HepG2 (cell line): ENCODE data around the gene TCFL5. TPM values are rescaled to one million over a fixed set of nuclear protein-coding genes. Genes with fewer than 3 reads are reported as not detected.
A peak's percentile ranks its signal among the peaks of the same experiment; 100 is the strongest.

Experiments
- KDM2A ChIP-seq: sonication (generic); formaldehyde crosslinking; IDR thresholded peaks from 2 replicates; pipeline ENCODE4 v1.4.0; 2020; ENCODE audit warnings: low read depth, missing genetic modification reagents, borderline replicate concordance
- KLF16 ChIP-seq, 2 experiments: sonication (generic) in 1 of 2; formaldehyde crosslinking in 1 of 2; IDR thresholded peaks; 2 replicates each; pipeline versions ENCODE4 v1.6.1 to v1.8.0; 2016 to 2023; ENCODE audit warnings: missing genetic modification reagents in 2 of 2, missing compliant biosample characterization in 1 of 2
- ZMYM3 ChIP-seq: sonication (generic); formaldehyde crosslinking; IDR thresholded peaks from 2 replicates; pipeline ENCODE4 v1.5.1; 2020; ENCODE audit warnings: mild to moderate bottlenecking, missing genetic modification reagents
- ZMYM4 ChIP-seq: sonication (generic); formaldehyde crosslinking; IDR thresholded peaks from 2 replicates; pipeline ENCODE4 v1.8.1; 2023; ENCODE audit warnings: mild to moderate bottlenecking, missing genetic modification reagents
- ZNF460 ChIP-seq: sonication (generic); formaldehyde crosslinking; IDR thresholded peaks from 2 replicates; pipeline ENCODE4 v1.5.1; 2020; ENCODE audit warnings: missing genetic modification reagents, mild to moderate bottlenecking, borderline replicate concordance
- polyA plus RNA-seq, 8 experiments: library from polyadenylated mRNA; depleted of rRNA in 3 of 8; stranded (reverse) in 7 of 8; unstranded in 1 of 8; fragments of >200 nt; fragmentation: Illumina TruSeq in 4 of 8; extraction: Trizol in 4 of 8; gene quantifications; 2 replicates each; pipeline versions ENCODE4 v1.2.1 to v1.2.3, GENCODE V29; 2011 to 2016; ENCODE audit warnings: low read depth in 4 of 8, missing spikeins in 1 of 8, mixed read lengths in 1 of 8; ENCODE audit not compliant: insufficient read depth in 1 of 8
- total RNA-seq, 5 experiments: library from RNA; depleted of rRNA; stranded (reverse); fragments of >200 nt; fragmentation: Illumina TruSeq; extraction: Trizol; gene quantifications; 2 replicates each; pipeline ENCODE4 v1.2.3, GENCODE V29; 2016; ENCODE audit warnings: low read depth in 1 of 5
- TF ChIP-seq, protein P1 (sequence below): sonication (generic); formaldehyde crosslinking; IDR thresholded peaks from 2 replicates; pipeline ENCODE4 v1.4.0; 2020; ENCODE audit warnings: missing genetic modification reagents
- TF ChIP-seq, protein P2 (sequence below): sonication (generic); formaldehyde crosslinking; IDR thresholded peaks from 2 replicates; pipeline ENCODE4 v1.9.0; 2021; ENCODE audit warnings: mild to moderate bottlenecking, missing genetic modification reagents
- TF ChIP-seq, protein P3 (sequence below): sonication (generic); formaldehyde crosslinking; IDR thresholded peaks from 2 replicates; pipeline ENCODE4 v1.8.0; 2023; ENCODE audit warnings: mild to moderate bottlenecking, missing genetic modification reagents
- TF ChIP-seq, protein P4 (sequence below): sonication (generic); formaldehyde crosslinking; IDR thresholded peaks from 2 replicates; pipeline ENCODE4 v1.5.0; 2020; ENCODE audit warnings: mild to moderate bottlenecking, missing genetic modification reagents
- TF ChIP-seq, protein P5 (sequence below): IDR thresholded peaks from 2 replicates; pipeline ENCODE4 v1.6.1; 2012; ENCODE audit warnings: low read depth, low read length, improper control_type of control experiment

The TCFL5 gene
- total and polyA plus RNA-seq, 2 of the 13 experiments (the other 11 are each of a cell fraction or from before 2014, with no cell fraction given), result 14.8 to 20.0 TPM

DNA sequence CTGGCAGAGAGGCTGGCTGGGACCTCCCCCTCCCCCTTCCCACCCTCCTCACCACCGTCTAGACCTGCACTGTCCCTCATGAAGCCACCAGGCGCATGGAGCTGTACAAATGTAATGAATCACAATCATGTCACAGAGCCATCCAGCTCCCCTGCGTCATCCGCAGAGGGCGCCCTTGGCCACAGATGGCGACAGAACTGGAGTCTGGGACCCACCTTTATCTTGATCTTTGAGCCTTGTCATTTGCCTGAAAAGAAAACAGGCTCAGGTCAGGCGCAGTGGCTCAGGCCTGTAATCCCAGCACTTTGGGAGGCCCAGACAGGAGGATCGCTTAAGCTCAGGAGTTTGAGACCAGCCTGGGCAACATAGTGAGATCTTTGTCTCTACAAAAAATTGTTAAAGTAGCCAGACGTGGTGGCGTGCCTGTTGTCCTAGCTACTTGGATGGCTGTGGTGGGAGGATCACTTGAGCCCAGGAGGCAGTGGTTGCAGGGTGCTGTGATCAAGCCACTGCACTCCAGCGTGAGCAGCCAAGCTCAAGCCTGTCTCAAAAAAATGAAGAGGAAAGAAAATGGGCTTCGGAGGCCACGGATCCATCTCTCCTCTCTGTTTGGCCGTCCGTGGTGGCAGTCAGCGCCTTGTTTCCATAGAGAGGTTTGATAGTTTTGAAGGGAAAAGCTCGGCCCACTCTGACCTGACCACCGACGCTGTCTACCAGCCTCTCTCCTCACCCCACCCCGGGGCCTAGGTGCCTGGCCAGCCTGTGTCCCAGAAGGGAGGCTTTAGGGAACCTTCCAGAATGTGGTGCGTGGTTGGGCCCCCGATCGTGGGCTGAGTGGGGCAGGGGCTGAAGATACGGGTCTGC lies 38.6 kb downstream of the TCFL5 start (continued):
- TF ChIP-seq, protein P1, sequence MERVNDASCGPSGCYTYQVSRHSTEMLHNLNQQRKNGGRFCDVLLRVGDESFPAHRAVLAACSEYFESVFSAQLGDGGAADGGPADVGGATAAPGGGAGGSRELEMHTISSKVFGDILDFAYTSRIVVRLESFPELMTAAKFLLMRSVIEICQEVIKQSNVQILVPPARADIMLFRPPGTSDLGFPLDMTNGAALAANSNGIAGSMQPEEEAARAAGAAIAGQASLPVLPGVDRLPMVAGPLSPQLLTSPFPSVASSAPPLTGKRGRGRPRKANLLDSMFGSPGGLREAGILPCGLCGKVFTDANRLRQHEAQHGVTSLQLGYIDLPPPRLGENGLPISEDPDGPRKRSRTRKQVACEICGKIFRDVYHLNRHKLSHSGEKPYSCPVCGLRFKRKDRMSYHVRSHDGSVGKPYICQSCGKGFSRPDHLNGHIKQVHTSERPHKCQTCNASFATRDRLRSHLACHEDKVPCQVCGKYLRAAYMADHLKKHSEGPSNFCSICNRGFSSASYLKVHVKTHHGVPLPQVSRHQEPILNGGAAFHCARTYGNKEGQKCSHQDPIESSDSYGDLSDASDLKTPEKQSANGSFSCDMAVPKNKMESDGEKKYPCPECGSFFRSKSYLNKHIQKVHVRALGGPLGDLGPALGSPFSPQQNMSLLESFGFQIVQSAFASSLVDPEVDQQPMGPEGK (CRISPR knock-in tag), result peak; percentile 85
- peak in 1 of 2 experiments; percentile 95; a peak in 1 of 4 replicates for TF ChIP-seq KLF16 (CRISPR knock-in tag; IDR thresholded peaks at IDR 0.05)
- TF ChIP-seq, protein P2, sequence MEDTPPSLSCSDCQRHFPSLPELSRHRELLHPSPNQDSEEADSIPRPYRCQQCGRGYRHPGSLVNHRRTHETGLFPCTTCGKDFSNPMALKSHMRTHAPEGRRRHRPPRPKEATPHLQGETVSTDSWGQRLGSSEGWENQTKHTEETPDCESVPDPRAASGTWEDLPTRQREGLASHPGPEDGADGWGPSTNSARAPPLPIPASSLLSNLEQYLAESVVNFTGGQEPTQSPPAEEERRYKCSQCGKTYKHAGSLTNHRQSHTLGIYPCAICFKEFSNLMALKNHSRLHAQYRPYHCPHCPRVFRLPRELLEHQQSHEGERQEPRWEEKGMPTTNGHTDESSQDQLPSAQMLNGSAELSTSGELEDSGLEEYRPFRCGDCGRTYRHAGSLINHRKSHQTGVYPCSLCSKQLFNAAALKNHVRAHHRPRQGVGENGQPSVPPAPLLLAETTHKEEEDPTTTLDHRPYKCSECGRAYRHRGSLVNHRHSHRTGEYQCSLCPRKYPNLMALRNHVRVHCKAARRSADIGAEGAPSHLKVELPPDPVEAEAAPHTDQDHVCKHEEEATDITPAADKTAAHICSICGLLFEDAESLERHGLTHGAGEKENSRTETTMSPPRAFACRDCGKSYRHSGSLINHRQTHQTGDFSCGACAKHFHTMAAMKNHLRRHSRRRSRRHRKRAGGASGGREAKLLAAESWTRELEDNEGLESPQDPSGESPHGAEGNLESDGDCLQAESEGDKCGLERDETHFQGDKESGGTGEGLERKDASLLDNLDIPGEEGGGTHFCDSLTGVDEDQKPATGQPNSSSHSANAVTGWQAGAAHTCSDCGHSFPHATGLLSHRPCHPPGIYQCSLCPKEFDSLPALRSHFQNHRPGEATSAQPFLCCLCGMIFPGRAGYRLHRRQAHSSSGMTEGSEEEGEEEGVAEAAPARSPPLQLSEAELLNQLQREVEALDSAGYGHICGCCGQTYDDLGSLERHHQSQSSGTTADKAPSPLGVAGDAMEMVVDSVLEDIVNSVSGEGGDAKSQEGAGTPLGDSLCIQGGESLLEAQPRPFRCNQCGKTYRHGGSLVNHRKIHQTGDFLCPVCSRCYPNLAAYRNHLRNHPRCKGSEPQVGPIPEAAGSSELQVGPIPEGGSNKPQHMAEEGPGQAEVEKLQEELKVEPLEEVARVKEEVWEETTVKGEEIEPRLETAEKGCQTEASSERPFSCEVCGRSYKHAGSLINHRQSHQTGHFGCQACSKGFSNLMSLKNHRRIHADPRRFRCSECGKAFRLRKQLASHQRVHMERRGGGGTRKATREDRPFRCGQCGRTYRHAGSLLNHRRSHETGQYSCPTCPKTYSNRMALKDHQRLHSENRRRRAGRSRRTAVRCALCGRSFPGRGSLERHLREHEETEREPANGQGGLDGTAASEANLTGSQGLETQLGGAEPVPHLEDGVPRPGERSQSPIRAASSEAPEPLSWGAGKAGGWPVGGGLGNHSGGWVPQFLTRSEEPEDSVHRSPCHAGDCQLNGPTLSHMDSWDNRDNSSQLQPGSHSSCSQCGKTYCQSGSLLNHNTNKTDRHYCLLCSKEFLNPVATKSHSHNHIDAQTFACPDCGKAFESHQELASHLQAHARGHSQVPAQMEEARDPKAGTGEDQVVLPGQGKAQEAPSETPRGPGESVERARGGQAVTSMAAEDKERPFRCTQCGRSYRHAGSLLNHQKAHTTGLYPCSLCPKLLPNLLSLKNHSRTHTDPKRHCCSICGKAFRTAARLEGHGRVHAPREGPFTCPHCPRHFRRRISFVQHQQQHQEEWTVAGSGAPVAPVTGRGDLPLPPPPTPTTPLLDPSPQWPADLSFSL (CRISPR knock-in tag), result no peak
- TF ChIP-seq KDM2A (CRISPR knock-in tag), result peak; percentile 95
- peak; percentile 58; the same call in 1 of the 2 replicates for TF ChIP-seq ZNF460 (CRISPR knock-in tag)
- TF ChIP-seq, protein P3, sequence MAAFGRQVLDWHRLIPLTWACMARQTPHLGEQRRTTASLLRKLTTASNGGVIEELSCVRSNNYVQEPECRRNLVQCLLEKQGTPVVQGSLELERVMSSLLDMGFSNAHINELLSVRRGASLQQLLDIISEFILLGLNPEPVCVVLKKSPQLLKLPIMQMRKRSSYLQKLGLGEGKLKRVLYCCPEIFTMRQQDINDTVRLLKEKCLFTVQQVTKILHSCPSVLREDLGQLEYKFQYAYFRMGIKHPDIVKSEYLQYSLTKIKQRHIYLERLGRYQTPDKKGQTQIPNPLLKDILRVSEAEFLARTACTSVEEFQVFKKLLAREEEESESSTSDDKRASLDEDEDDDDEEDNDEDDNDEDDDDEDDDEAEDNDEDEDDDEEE, result no peak
- peak; percentile 100 for TF ChIP-seq ZMYM3
- TF ChIP-seq, protein P4, sequence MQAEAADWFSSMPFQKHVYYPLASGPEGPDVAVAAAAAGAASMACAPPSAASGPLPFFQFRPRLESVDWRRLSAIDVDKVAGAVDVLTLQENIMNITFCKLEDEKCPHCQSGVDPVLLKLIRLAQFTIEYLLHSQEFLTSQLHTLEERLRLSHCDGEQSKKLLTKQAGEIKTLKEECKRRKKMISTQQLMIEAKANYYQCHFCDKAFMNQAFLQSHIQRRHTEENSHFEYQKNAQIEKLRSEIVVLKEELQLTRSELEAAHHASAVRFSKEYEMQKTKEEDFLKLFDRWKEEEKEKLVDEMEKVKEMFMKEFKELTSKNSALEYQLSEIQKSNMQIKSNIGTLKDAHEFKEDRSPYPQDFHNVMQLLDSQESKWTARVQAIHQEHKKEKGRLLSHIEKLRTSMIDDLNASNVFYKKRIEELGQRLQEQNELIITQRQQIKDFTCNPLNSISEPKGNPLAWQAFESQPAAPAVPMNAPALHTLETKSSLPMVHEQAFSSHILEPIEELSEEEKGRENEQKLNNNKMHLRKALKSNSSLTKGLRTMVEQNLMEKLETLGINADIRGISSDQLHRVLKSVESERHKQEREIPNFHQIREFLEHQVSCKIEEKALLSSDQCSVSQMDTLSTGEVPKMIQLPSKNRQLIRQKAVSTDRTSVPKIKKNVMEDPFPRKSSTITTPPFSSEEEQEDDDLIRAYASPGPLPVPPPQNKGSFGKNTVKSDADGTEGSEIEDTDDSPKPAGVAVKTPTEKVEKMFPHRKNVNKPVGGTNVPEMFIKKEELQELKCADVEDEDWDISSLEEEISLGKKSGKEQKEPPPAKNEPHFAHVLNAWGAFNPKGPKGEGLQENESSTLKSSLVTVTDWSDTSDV (CRISPR knock-in tag), result no peak
- TF ChIP-seq, protein P5, sequence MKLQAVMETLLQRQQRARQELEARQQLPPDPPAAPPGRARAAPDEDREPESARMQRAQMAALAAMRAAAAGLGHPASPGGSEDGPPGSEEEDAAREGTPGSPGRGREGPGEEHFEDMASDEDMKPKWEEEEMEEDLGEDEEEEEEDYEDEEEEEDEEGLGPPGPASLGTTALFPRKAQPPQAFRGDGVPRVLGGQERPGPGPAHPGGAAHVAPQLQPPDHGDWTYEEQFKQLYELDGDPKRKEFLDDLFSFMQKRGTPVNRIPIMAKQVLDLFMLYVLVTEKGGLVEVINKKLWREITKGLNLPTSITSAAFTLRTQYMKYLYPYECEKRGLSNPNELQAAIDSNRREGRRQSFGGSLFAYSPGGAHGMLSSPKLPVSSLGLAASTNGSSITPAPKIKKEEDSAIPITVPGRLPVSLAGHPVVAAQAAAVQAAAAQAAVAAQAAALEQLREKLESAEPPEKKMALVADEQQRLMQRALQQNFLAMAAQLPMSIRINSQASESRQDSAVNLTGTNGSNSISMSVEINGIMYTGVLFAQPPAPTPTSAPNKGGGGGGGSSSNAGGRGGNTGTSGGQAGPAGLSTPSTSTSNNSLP, result peak; percentile 100
- peak; percentile 68; the same call in 1 of the 2 replicates for TF ChIP-seq ZMYM4 (CRISPR knock-in tag)
